HG03378 (cell line): ENCODE data around the gene HABP2.

Source experiments
- ATAC-seq: cut with Tn5 transposase; IDR thresholded peaks from one replicate; pipeline ENCODE4 v1.9.1; 2021; ENCODE audit warnings: mild to moderate bottlenecking, moderate library complexity; ENCODE audit not compliant: unreplicated experiment

The HABP2 gene

DNA sequence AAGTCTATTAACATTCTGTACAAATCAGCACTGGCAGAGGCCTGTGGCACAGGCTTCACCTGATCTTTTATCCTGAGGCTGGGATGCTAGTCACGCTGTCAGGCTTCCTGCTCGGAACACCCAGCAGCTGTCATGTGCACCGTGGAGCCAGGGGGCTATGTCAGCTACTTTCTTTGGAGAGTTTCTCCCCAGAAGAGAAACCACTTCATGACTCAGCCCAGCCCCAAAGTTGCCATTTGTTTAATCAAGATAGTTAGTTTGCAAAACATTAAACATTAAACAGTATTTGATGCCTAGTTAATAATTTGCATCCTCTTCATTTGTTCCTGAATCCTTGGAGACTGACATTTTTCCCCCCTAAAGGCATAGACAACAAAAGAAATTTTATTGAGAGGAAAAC, at the start of gene HABP2:
HABP2 (plus strand) TSS at position 353 of the 400 bp plus-strand sequence. CDS start 69 bp downstream, outside the sequence.
- ATAC-seq, result no peak

DNA sequence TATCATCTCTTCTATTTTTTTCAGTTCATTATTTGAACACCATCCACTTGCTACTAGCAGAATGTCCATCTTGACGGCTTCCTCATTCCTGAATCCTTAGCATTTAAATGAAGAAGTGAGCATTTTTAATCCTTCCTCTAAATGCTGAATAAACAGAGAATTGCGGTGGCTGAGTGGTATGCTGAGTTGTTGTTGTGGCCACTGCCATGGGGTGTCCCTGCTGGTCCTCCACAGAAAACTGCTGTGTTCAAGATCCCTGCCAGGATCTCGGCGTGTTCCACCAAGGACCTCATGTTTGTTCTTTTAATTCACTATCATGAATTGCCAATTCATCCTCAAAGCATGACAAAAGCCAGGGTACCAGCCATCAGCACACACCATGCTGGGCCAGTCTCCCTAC, 48.9 kb upstream of the HABP2 start:
- ATAC-seq, result no peak

DNA sequence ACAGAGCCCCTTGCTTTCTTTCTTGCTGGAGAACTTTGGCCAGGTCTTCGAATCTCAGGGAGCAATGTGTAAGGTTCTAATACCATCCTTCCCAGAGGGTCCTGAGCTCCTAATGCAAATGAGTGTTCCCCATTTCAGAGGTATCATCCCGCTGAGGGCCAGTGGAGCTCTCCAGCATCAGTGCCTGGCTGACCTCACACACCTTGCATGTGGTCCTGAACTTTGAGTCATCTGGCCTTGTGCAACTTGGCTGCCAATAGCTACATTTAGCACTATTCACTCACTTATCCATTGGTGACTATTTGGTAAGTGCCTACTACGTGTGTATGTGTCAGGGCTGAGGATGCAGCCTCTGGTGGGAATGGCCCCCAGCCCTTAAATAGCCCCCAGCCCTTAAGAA, 48.4 kb upstream of the HABP2 start:
- ATAC-seq, result no peak

DNA sequence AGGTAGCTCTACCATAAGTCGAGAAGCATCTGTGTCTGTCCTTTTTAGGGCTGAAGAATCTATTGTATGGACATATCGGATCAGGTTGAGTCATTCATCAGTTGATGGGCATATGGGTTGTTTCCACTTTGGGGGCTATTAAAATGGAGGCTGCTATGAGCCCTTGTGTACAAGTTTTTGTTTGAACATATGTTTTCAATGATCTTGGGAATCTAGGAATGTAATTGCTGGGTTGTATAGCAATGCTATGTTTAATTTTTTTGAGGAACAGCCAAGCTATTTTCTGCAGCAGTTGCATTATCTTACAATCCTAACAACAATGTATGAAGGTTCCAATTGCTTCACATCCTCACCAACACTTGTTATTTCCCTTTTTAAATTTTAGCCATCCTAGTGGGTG, 46.4 kb upstream of the HABP2 start:
- no peak for ATAC-seq

DNA sequence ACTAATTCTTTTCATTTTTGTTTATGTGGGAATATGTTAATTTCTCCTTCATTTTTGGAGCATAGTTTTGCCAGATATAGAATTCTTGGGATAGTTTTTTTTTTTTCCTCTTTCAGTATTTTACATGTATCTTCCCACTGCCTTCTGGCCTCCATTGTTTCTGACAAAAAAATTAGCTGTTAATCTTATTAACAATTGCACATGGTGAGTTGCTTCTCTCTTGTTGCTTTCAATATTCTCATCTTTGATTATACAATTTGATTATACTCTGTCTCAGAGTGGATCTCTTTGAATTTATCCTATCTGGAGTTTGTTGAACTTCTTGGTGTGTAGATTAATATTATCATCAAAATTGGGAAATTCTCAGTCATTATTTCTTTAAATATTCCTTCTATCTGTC, 41.4 kb upstream of the HABP2 start:
- ATAC-seq, result no peak

DNA sequence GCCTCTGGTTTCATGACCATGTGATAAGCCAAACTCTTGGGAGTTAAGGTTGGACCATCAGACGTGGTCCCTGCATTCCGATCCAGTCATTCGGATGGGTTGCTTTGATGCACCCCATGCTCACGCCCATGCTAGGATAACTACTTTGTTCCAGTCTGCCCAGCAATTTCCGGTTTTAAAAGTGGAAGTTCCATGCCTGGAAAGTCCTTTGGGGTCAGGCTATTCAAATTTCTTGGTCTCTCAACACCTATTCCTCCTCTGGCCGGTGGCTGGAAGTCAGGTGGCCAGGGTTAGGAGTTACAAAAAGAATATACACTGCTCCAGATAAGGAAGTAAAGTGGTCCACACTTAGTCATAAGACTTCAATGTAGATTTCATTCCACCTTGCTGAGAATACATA, 37.7 kb upstream of the HABP2 start:
- no peak for ATAC-seq

DNA sequence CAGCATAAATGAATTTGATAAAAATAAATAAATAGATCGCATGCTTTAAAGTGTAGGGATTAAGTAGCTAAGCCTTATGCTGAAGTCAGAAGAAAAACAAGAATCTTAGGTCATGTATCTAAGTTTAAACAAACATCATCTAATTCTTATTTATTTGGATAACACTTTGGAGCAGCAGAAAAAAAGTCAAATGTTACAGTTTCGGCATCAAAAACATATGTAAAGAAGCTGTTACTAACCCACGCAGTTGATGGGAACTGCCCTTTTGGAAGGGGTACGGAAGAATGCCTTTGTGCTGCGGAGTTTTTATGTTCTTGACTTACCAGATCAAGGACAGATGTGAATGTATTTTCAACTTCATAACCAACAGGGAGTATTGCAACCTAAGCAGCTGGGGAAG, 37.3 kb upstream of the HABP2 start:
- no peak for ATAC-seq

DNA sequence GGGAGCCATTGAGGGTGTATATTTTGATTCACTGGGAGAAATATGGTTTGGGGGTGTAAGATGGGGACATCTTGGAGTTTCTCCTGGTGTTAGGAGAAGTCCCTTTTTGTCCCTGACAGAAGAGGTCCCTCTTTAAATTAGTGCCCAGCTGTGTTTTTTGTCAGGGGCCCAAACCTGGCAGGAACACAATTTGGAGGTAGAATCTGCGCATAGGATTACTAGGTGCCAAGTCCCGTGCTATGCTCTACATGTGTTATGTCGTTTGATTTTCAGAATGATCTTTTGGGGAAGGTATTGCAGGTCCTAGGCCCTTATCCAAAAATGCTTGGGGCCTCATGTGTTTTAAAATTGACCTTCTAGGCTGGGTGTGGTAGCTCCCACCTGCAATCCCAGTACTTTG, 36.8 kb upstream of the HABP2 start:
- ATAC-seq, result no peak

DNA sequence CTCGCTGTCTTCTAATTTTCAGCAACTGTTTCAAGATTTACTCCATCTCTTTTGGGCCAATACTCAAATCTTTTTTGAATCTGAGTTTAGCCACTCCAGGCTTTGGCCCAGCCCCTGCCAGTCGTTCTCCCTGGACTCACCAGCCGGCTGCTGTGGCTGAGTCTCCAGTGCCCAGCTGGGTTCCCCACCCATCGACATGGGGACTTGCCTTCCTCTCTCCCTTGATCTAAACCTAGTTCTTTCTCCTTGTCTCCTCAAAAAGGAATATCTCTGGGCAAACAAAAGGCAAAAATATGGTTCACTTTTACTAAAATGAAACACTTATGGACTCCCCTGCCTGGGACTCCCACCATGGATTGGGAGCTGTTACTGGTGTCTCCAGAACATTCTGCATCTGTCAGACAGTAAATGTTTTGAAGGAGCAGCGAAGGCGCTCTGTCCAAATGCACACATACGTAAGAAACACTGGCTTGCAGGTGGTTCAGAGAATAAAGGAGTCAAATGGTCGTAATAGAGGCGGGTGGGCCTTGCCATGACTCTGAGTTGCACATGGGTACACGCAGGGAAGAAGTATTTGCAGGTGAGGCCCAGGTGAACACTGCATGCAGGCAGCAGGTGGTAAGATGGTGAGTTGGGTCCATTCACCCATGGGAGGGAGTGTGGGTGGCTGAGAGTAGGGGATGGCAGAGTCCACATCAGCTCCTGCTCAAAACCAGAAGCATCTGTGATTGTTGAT, 35.5 kb upstream of the HABP2 start:
- no peak for ATAC-seq

DNA sequence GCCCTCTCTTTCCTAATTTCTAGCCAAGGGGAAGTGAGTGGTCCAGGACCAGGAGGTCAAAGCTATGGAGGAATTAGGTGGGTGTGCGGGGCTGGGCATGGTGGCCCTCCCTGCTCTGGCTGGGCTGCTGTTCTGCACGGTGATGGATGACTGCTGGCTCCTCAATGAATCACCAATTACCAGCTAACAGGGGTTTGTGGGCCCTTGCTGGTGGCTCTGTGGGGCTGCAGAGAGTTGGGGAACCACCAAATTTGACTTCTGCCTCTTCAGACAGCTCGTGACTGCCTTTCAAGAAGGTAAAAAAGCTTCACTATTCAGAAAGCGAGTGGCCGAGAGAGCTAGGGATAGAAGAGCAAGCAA, 35.0 kb upstream of the HABP2 start:
- no peak for ATAC-seq

DNA sequence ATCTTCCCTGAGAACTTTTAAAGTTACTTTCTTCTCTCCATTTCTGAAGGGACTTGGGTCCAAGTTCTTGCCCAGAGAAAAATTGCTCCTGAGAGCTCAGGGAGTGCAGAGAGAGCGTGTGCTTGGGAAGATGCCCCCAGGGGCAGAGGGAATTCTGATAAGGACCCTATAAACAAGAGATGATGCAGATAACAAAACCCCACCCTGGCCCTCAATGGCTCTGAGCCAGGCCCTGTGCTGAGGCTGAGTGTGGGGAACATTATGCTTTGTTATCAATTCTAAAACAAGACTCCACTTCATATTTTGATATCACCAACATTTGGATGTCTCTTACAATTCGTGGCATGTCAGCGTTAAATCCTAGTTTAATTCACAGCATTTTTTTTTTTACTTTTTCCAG, 34.4 kb upstream of the HABP2 start:
- no peak for ATAC-seq

DNA sequence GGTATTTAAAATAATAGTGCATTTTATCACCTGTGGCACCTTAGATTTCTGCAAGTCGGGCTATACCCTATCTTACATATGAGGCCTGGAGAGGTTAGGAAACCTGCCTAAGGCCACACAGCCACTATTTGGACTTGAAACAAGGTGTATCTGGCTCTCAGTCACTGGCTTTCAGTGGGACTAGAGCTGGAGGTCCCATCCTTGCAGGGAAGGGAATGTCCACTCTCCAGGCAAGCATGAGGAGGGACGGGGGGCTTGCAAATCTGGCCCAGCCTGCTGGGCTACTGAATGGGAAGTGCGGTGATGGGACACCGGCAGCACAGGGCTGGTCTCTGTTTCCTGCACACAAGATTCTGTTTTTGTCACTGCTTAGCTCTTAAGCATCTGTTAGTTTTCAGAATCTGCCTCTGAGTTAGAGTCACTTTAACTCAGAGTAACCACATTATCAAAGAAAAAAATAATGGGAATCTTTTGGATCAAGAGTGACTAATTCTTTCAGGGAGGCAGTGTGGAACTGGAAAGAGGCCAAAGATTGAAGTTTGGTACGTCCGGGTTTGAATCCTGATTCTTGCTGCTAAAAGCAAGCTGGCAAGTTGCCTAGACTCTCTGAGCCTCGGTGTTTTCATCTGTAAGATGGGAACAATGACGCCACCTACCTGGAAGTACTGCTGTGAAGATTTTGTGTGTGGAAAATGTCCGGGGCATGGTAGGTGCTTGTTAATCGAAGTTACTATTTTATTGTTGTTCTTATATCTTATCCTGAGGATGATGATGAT, 33.8 kb upstream of the HABP2 start:
- ATAC-seq, result no peak

DNA sequence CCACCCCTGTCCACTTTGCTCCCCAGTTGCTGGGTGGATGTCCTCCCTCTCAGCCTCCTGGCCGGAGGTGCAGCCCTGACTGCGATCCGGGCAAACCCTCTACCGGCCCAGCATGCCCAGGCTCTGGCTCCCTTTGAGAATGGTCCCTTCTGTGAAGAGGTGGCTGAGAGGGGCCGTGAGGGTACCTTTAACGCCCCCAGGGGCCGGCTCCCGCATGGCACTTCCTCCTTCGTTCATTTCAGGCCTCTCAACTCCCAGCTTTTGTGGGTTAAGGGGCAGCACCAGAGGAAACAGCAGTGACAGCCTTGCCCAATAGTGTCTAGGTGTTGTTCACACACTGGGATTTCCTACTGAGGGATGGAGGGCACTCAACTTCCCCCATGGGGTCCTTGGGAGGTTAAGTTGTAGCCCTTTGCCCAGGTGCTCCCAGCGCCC, 33.2 kb upstream of the HABP2 start:
- ATAC-seq, result no peak

DNA sequence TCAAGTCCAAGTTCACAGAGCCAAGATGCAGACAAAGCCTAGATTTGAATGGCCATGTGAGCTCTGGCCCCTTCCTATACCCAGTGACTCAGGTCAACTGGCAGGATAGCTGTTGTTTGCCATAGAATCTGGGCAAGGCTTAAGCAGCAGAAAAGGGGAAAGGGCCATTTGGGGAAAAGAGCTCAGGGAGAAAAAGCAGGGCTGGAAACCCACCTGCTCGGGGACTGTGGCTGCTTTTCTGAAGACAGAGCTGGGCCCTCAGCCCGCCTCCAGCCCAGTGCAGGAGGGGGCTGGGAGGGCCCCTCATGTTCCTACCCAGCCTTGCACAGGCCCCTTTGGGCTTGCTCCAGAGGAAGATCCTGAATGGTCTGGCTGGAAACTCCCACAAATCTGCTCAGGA, 32.6 kb upstream of the HABP2 start:
- ATAC-seq, result no peak

DNA sequence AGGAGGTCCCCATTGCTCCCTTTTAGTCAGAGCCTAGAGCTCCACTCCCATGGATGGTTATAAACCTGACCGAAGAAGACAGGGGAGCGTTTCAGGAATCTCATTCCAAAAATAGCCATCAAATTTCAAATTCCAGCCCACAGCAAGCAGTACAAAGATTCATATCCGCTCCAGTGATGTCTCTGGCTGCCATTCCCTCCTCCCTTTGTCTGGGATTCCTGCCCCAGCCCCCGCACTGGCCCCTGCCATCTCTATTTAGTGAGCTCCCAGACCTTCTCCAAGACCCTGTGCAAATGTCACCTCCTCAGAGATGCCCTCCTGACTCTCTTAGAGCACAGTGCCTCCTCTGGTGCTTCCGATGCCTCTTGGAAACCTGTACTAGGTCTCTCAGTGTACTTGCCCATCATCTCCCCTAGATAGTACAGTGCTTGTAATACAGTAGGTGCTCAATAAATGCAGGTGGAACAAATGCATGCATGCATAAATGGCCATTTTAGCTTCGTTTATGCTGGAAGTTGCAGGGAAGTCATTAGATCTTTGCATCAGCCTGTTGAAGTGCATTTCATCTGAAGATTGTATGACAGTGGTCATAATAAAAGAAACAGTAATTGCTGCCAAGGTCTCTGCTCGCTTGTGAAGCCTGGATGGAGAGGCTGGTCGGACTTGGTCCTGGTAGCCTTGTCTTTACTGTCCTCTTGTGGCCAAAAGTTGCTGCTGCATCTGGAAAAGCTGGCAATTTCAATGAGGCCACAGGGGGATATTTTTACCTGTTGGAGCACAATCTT, 32.0 kb upstream of the HABP2 start:
- ATAC-seq, result peak; percentile 51

DNA sequence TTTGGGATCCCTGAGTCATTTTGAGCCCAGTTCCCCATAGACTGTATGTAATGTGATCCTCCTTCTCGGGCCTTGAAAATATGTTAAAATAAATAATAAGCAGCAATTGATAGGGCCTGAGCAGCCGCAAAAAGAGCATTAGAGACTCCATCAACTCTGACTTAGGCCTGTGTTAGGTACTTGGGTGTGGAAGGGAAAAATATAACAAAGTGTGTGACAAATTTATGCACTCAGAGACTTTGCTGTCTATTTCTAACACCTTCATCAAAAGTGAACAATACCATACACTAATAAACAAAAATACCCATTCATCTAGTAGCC, 31.4 kb upstream of the HABP2 start:
- ATAC-seq, result no peak

DNA sequence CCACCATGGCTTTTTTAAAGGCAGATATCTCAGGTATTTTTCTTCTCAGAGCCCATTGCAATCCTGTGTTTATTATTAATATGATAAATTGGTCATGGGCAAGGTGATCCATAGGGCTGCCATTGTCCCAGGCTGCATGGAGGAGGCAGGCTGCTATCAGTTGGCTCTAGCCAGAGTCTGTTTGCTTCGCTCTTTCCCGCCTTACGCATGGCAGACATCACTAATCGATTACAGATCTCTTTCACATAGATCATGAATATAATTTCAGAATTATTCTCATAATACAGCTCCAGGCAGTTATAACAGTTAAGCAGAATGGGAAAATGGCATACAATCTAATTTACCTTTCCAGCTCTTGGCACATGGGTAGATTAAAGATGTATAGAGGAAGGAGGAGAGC, 30.4 kb upstream of the HABP2 start:
- ATAC-seq, result no peak

DNA sequence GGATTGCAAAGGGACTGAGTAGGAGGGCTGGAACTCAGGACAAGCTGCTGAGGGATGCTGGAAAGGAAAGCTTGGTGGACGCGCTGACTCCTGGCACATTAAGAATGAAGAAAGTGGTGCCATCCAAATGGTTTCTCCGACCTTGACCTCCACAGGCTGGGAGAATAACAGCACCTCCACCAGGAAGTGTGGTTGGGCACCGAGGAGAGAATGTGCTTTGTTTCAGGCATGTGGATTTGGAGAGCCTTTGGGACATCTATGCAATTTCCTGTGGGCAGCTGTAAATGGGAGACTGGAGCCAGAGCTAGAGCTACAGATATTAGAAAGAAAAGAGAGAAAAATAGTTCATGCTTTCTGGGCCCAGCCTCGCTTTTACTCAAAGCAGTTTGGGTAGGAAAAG, 29.8 kb upstream of the HABP2 start:
- no peak for ATAC-seq

DNA sequence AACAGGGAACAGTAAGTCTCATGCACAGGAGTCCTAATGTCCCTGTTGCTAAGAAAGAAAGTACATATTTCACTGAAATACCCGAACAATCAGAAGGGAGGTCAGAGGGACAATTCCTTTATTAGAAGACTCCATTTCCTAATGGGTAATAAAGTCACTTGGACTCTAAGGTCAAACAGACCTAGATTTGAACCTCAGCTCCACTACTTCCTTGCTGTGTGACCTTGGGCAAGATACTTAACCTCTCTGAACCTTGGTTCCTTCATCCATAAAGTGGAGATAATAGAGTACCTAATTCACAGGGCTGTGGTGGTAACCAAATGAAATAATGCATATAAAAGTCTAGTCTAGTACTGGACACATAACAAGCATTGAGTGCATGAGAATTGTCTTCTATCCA, 29.2 kb upstream of the HABP2 start:
- no peak for ATAC-seq

DNA sequence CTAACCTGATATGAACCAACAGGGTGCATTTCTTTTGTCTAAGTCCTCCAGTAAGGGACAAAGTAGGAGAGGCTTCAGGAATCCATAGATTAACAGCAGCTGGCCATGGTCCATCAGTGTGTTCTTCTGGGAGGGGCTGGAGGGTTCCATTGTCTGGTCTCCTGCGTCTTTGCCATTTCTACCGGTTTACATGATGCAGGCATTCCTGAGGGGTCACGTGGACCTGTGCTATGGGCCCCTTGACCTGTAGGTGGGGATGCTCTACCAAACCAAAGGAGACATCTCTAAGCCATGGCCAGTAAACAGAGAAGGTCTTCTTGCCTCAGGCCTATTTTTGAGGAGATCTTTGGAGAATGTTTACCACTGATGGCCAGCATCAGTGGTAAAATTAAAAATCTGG, 28.7 kb upstream of the HABP2 start:
- no peak for ATAC-seq

DNA sequence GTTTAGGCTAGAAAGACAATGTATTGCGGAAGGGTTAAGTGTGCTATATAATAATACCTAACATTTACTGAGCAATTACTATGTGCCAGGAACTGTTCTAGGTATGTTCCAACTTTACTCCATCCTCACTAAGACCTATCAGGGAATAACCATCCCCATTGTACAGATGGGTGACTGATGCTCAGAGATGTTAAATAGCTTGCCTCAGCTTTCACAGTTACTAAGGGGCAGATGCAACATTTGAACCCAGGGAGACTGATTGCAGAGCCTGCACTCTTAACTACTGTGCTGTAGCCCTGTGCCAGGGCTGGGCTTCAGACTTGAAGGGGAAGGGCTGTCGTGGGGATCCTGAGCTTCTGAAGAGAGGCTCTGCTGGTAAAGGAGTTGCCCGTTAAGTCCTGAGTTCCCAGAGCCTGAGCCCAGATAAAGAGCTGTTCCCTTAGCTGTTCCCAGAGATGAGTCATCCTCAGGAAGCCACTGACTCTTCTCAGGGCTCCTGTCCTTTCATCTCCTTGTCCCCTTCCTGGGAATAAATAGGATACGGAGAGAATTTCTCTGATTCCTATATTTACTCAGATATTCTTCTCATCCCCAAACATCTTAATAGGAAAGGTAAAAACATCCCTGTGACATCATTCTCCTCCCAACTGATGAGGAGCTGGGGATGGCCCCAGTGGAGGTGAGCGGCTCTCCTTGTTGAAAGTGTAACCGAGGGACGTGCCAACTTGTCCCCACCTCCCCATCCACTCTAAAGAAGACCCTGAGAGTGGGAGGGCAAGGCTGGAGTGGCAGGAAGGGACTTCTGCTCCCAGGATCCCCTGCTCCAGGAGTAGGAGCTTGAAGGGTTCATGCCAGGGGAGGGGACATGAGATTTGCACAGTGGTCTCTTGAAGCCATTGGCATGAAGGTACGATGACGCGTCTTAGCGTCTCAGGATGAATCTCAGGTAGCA, 28.0 kb upstream of the HABP2 start:
- no peak for ATAC-seq
